AG09319 (cell line): ENCODE data around the gene DYNC2H1.

Experiments
- DNase-seq: peaks from one replicate; pipeline ENCODE4 v3.0.0-alpha.2; 2010; ENCODE audit warnings: low read depth; ENCODE audit errors: extremely low read depth
- CTCF ChIP-seq: IDR thresholded peaks from 2 replicates; pipeline ENCODE4 v1.5.1; 2011; ENCODE audit warnings: low read depth, mild to moderate bottlenecking, inconsistent platforms, low read length, moderate library complexity

Gene DYNC2H1

GRCh38 chr11:103147627-103148026 is 38.4 kb downstream of the DYNC2H1 start:
- no peak for DNase-seq
- no peak for TF ChIP-seq CTCF

- no peak for TF ChIP-seq CTCF
Observed at GRCh38 chr11:103157542-103157941, 48.3 kb downstream of the DYNC2H1 start.

GRCh38 chr11:103164093-103164796 is 55.0 kb downstream of the DYNC2H1 start:
- no peak for TF ChIP-seq CTCF
- no peak for DNase-seq

More at GRCh38 chr11:103157542-103157941, 48.3 kb downstream of the DYNC2H1 start:
- no peak for DNase-seq

- TF ChIP-seq CTCF: no peak
- DNase-seq: no peak
Observed at GRCh38 chr11:103167166-103167565, 57.9 kb downstream of the DYNC2H1 start.

- TF ChIP-seq CTCF: no peak
- no peak for DNase-seq
Observed at GRCh38 chr11:103170865-103171264, 61.6 kb downstream of the DYNC2H1 start.

- no peak for TF ChIP-seq CTCF
- DNase-seq: no peak
Observed at GRCh38 chr11:103175461-103176129, 66.4 kb downstream of the DYNC2H1 start.

GRCh38 chr11:103183981-103184611 is 74.9 kb downstream of the DYNC2H1 start:
- DNase-seq: no peak
- TF ChIP-seq CTCF: no peak
